Measurements from ENCODE around the gene SGF29.

DNA sequence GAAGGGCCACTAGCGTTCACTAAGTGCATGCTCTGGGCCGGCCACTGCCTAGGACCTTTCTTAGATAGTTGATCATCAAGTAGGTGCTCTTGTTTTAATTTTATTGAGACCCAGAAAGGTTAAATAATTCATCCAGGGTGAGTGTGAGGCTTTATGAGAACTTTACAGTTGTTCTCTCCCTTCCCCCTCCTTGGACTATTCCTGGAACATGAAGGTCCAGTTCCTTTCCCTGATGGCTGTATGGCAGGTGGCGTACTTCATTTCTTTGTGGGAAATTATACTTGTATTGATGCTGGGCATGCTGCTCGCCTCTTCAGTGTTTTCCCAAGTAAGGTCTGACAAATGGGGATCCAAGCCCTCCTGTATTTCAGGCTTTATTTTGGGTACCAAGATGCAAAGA is 8.5 kb downstream of the SGF29 start:
- TF ChIP-seq, protein P1, sequence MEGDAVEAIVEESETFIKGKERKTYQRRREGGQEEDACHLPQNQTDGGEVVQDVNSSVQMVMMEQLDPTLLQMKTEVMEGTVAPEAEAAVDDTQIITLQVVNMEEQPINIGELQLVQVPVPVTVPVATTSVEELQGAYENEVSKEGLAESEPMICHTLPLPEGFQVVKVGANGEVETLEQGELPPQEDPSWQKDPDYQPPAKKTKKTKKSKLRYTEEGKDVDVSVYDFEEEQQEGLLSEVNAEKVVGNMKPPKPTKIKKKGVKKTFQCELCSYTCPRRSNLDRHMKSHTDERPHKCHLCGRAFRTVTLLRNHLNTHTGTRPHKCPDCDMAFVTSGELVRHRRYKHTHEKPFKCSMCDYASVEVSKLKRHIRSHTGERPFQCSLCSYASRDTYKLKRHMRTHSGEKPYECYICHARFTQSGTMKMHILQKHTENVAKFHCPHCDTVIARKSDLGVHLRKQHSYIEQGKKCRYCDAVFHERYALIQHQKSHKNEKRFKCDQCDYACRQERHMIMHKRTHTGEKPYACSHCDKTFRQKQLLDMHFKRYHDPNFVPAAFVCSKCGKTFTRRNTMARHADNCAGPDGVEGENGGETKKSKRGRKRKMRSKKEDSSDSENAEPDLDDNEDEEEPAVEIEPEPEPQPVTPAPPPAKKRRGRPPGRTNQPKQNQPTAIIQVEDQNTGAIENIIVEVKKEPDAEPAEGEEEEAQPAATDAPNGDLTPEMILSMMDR (IDR thresholded peaks at IDR 0.05; ENCODE audit: low read depth, low read length), result no peak
- no peak for TF ChIP-seq EZH2phosphoT487 (IDR thresholded peaks at IDR 0.05; ENCODE audit: low read depth)

Measured in OCI-LY3 (cell line).